Activated CD4-positive, alpha-beta T cell treated with anti-CD3 and anti-CD28 coated beads, Interleukin-2, amount 50 U/mL, for 24 hours (primary cell): ENCODE results near the gene CLN6.
"Not testable (repeated sequence)": the region's sequence is repeated elsewhere in the genome, so short reads cannot be mapped to it uniquely, and the experiment has no call there.

ENCODE experiments used
- DNase-seq, 2 donors: peaks; one replicate each; pipeline ENCODE4 v3.0.0-alpha.2; 2020; ENCODE audit warnings: low read depth in 1 of 2, low spot score in 1 of 2

The CLN6 gene

GRCh38 chr15:68192117-68192516, 37.4 kb downstream of the CLN6 start:
- no peak for DNase-seq

GRCh38 chr15:68191555-68191954, 38.0 kb downstream of the CLN6 start:
- no peak for DNase-seq

GRCh38 chr15:68190048-68190447, 39.5 kb downstream of the CLN6 start:
- no peak for DNase-seq

- no peak for DNase-seq
These were observed 40.9 kb downstream of the CLN6 start for GRCh38 chr15:68188647-68189046.

- DNase-seq: no peak
These were observed 42.0 kb downstream of the CLN6 start for GRCh38 chr15:68187559-68187958.

- no peak for DNase-seq
These were observed 42.7 kb downstream of the CLN6 start for GRCh38 chr15:68186671-68187397.

GRCh38 chr15:68184616-68185480, 44.7 kb downstream of the CLN6 start:
- DNase-seq: no peak

- no peak for DNase-seq
These were observed 45.8 kb downstream of the CLN6 start for GRCh38 chr15:68183616-68184315.

- DNase-seq: no peak
These were observed 51.8 kb downstream of the CLN6 start for GRCh38 chr15:68177742-68178141.

GRCh38 chr15:68176601-68177000, 52.9 kb downstream of the CLN6 start:
- DNase-seq: no peak

GRCh38 chr15:68175526-68175925, 54.0 kb downstream of the CLN6 start:
- DNase-seq: no peak

- DNase-seq: no peak
These were observed 56.4 kb downstream of the CLN6 start for GRCh38 chr15:68173119-68173518.

- not testable (repeated sequence) for DNase-seq
These were observed 57.5 kb downstream of the CLN6 start for GRCh38 chr15:68172037-68172436.

- DNase-seq: no peak
These were observed 62.7 kb downstream of the CLN6 start for GRCh38 chr15:68166847-68167246.

- no peak for DNase-seq
These were observed 66.3 kb downstream of the CLN6 start for GRCh38 chr15:68163191-68163590.

- DNase-seq: no peak
These were observed 71.4 kb downstream of the CLN6 start for GRCh38 chr15:68158046-68158628.

- DNase-seq: no peak
These were observed 72.5 kb downstream of the CLN6 start for GRCh38 chr15:68157074-68157473.
